ENCODE results near the gene RASSF8.
"Not testable (repeated sequence)": the region's sequence is repeated elsewhere in the genome, so short reads cannot be mapped to it uniquely, and the experiment has no call there.

Gene RASSF8

DNA sequence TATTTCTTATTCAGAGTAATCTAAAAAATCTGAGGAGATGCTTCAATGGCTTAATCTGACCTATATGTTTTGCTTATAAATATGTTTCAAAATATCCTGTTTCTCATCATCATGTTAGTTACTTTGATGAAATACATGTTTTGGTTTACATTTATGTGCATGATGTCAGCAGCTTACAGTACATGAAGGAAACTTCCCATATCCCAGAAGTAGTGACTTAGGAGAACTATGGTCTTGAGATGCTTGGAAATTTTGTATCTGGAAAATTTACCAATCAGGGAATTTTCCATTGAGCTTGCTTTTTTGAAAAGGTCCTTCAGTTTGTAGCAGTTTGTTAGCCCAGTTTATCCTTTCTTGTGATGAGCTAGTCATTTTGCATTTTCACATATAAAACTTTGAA lies 73.3 kb downstream of the RASSF8 start:
- no peak for DNase-seq

DNA sequence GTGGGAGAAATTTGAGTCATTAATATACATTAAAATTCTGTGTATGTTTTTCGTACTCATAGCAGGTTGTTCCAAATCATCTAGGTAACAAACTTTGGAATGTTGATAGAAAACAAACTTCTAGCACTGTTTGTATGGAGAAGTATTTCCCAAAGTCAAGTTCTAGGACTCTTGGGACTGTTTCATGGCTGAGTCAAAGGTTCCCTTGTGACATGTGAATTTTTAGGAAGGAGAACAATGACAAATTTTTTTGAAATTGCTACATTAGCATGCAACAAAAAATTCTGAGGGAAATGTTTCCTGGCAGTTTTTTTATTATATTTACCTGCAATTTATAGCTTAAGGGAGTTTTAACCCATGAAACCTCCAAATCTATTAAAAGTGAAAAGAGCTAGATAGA lies 73.8 kb downstream of the RASSF8 start:
- no peak for DNase-seq

DNA sequence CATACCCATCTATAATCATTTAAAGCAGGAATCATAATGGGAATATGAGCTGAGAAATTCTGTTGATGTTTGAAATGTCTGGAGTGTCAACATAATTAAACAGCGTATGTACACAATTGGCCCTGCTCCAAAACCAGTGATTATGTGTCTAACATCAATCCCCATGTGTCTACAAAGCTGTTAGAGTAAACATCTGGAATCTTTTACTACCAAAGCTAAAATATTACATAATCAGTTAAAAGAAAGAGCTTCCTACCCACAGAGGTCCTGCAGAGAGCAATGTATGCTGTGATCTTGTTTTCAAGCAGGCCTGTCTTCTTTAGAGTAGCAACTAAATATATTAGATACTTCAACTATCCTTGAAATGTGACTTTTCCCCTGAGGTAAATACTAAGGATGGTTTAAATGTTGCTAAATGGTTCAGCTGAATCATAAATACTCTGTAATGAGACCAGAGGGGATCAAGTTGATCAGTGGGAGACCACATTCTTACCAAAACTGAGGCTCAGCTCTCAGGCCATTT lies 74.3 kb downstream of the RASSF8 start:
- DNase-seq: no peak

DNA sequence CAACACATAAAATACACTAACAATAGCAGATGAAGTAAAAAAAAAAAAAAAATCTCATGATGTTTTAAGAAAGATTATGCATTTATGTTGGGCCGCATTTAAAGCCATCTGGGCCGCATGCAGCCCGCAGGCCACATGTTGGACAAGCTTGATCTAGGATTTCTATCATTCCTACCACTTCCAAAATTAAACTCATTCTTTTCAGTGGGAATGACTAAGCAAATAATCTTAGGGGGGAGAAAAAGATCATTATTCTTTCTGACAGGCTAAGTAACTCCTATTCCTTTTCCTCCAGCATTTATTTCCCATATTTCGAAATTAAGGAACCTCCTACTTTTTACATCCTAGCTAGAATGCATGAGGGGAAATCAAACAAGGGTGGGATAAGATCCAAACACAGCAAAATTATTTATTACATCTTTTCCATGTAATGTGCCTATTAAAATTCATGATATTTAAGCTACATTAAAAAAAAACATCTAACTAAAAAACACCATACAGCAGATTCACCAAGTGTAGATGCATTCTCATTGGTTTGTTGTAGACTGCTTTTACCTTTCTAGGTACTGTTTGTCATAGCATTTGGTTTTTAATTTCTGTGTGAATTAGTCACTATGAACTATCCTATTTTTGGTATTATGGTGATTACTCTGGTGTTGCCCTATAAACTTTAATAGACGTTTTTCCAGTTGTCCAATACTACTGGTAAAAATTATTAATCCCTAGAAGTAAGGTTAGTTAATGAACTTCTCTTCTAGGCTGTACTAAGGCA lies 76.1 kb downstream of the RASSF8 start:
- no peak for DNase-seq

DNA sequence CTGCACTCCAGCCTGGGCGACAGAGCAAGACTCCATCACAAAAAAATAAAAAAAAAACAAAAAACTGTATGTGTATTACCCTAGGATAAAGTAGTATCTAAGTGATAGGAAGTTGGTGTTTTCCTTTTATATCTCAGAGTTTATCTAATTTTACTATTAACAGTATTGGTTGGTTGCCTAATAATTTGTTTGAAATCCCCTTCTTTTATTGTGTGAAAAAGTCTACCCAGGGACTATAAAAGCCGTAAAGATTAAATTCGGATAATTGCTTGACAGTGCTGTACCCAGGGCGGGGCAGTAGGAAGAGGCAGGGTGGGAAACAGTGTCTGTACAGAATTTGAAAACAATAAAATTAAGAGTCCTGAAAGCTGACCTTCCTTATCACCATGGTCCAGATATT lies 78.4 kb downstream of the RASSF8 start:
- no peak for DNase-seq

DNA sequence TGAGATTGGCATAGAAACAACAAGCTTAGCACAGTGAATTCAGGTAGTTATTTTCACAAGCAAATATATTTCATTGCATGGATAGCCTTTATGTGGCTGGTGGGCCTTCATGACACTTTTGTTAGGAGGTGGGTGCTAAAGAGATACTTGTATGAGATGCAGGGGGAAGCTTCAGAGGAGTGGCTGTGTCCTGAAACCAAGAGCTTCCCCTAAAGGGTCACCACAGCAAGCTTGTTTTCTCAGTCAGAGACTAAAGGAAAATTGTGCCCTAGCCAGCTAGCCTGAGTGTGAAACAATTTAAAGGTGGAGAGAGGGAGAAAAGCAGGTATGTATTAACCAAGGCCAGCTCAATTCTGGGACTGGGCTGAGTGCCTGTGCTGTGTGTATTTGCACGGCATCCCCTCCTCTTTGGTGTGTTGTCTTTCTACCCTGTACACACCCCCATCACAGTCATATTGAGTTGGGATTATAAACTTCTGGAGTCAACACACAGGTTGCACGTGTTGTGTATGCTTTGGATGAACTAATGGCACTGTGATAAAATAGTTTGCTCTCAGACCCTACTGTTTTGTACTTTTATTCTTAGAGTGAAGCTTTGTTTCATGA lies 79.2 kb downstream of the RASSF8 start:
- no peak for DNase-seq

DNA sequence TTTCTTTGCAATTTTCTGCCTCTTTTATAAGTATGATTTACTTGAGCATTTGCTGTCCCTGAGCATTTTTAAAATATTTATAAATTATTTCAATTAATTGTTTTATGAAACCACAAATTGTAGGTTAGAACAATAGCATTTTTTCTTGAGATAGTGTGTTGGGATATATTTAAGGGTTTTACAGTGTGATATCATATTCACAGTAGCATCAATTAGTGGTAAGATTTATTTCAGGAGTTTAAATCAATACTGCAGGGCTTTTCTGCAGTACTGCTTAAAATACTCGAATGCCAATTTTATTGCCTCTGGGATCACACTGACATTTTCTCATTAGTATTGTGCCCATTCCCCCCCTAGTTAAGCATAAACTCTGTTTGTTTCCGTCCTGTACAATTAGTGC lies 84.2 kb downstream of the RASSF8 start:
- DNase-seq: no peak

DNA sequence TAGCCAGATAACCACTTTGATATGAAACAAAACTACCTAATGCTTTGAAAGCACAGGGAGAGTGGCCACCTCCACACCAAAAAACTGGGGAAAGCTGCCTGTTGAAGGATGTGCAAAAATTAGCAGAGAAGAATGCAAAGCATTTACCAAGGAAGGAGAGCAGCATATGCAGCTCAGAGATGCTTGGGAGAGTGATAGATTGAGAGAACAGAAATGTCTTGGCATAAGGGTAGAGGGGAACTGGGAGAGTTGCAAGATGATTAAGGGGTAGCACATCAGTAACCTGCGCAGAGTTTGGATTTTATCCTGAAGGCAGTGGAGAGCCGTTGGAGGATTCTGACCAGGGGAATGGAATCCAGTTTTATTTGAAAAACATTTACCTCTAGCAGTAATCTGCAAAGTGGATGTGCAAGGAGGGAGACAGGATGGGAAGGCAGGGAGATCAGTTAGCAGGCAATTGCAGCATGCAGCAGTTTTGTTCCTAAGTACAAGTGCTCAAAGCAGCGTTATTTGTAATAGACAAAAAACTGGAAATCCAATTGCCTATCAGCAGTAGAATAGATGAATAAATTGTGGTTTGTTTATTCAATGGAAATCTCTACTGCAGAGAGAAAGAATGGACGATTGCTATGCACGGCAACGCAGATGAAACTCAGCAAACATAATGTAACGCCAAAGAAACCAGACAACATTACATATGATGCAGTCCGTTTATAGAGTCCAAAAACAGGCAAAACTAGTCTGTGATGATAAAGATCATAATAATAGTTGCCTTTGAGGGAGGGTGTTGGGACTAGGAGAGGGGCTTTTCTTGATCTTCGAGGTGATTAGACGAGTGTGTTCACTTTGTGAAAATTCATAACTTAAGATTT lies 84.9 kb downstream of the RASSF8 start:
- no peak for DNase-seq

DNA sequence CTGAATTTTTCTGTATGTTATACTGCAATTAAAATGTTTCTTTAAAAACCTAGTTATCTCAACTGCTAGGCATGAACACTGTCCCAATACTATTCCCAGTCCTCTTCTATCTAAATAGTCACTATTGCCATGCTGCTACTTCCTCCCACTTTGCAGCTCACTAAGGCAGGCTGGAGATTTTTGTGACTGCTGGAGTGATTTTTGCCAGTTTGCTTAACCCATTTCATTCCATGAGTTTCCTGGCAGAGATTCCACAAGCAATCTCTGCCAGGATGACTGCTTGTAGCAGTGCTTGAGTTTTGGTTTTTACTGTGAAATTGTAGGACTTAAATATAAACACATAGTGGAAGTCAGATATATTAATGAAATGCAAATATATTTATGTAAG lies 85.5 kb downstream of the RASSF8 start:
- no peak for DNase-seq

DNA sequence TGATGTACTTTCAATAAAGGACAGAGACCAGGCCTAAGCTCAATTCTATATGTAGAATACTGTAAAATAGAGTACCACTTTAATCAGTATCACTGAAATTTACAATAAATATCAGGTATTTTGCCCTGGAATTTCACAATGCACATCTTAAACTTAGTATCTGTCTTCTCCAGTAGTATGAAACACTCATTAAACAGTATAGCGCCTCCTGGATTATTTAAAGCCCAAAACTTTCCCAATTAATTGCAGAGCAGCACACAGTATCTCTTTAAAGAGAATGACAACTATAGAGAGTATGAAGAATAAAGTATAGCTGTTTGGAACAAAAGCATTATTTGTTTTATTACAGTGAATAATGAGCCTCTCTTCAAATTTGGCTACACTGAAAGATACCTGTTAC lies 86.1 kb downstream of the RASSF8 start:
- DNase-seq: no peak

DNA sequence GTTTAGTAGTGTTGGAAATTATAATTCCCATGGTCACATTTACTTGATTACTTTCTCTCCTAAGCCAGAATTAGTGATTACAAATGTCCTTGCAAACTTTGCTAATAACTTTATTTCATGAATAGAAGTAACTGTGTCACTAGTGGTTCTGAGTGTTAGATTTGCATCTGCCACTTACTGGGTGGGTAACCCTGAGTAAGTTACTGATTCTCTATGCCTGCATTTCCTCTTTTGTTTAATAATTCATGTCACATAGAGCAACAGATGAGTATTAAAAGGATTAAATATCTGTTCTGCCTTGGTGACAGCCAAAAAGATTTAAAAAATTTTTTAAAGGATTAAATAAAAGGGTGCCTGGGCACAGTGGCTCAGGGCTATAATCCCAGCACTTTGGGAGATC lies 87.7 kb downstream of the RASSF8 start:
- no peak for DNase-seq

DNA sequence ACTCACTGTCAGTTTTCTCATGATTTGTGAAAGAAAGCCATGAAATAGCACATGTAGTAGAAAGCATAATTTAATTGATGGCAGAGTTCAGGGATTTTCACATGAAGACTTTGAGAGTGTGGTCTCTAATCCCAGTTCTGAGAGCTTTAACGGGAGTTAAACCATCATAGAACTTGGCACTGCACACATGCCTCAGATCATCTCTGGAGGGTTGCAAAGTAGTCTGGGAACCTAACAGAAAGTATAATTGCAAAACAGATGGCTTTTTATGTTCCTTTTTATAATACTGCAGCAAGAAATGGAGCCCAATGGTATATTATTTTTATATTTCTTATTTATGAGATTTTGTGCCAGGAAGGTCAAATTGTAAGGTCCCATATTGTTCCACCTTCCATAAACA lies 88.4 kb downstream of the RASSF8 start:
- DNase-seq: no peak

DNA sequence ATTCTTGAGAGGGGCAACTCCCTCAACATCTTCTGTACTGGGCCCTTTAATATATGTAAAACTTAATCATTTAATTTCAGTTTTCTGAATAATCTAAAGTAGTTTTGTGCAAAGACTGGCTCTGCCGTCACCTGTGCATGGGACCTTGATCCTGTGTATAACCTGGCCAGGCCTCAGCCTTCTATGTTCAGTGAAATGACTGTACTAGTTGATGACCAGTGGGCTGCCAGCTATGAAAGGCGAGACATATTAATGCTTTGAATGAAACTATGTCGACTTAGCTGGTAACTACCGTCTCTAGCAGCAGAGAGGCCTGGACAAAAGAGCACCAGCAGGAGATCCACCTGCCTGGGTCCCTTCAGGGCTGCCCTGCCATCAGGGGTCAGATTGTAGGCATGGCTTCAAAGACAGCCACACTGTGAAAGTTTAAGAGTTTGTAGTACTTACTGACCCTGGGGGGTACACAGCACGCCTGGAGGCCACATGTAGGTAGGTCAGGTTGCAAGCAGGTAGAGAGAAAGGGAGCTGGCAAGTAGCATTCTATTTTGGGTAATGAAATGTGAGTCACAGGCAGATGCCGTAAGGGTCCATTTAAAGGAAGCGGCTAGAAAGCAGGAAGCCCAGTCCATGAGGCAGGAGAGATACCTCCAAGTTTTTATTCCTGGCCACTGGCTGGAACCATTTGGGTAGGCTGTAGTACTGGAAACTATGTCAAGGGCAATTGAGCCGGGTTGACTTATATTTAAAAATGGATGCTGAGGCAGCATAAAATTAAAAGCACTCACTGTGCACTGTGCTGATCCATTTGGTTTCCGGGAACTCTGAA lies 89.1 kb downstream of the RASSF8 start:
- DNase-seq: no peak

DNA sequence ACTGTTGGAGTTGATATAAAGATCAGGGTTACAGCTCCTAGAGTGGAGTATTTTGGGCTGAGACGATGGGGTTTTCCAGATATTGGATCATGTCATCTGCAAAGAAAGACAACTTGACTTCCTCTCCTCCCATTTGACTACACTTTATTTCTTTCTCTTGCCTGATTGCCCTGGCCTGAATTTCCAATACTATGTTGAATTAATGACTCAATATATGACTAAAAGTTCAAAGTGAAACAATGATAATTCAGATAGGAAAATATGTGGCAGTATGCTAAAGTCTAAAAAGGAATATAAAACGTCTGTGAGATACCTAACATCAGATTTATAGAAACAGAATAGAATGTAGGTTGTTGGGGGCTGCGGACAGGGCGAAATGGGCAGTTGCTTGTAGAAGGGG lies 94.2 kb downstream of the RASSF8 start:
- no peak for DNase-seq

DNA sequence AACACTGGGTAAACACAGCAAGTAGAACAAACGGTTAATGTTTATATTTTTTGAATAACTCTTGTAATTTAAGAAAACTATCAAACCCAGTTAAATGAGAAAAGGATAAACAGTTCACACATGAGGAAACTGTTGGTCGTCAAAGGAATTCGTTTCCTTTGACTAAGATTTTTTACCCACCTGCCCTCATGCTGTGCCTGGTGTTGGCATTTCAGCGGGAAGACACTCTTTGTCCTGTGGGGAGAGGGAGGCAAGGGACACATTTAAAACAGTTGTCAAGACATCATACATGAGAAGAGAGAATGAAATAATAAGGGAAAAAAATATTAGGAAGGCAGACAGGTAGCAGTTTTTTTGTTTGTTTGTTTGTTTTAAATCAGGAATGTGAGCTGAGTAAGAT lies 95.9 kb downstream of the RASSF8 start:
- no peak for DNase-seq

DNA sequence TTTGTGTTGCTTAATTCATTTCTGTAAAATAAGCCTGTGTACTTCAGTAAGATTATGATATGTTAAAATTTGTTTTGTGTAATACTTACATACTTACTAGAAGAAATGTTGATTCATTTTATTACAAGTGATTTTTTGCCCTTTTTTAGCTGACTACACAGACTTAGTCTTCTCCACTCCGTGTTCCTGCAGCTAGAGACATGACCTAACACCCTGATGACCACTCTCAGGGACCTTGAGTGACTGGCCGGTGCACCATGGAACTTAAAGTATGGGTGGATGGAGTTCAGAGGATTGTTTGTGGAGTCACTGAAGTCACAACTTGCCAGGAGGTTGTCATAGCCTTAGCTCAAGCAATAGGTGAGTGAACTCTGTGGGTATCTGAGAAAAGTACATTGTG lies 96.6 kb downstream of the RASSF8 start:
- DNase-seq: no peak

DNA sequence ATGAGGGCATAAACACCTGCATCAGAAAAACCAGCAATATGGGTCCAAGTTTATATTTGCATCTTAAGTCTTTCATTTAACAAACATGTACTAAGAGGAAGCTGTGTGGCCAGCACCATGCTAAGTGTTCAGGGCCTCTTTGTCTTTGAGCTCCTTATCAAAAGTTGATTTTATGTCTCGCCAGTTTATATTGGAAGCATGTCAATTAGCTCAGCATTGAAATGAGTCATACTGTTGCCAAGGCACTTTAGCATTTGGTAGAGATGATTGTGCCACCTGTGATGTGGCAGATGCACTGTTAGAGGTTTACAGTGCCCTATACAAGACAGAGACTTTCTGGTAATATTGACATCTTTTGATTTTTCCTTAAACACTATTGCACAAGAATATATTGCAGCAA lies 97.9 kb downstream of the RASSF8 start:
- DNase-seq: no peak

DNA sequence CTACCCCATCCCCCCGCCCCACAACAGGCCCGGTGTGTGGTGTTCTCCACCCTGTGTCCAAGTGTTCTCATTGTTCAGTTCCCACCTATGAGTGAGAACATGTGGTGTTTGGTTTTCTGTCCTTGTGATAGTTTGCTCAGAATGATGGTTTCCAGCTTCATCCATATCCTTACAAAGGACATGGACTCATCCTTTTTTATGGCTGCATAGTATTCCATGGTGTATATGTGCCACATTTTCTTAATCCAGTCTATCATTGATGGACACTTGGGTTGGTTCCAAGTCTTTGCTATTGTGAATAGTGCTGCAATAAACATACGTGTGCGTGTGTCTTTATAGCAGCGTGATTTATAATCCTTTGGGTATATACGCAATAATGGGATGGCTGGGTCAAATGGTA lies 98.8 kb downstream of the RASSF8 start:
- not testable (repeated sequence) for DNase-seq

DNA sequence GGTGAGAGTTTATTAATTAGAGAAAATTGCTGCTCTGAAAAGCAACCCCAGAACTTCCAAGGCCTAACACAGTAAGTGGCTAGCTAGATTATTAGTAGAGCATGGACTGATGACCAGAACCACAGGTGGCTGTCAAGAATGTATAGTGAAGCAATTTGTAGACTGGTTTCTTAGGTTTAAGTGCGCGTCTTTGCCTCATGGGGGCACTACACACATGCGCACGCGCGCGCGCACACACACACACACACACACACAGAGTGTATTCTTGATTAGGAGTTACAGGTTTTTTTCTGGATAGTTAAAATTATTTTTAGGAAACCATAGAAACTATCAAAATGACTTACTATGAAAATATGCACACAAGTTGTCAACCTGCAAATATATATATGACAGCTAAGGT lies 99.8 kb downstream of the RASSF8 start:
- DNase-seq: no peak

DNA sequence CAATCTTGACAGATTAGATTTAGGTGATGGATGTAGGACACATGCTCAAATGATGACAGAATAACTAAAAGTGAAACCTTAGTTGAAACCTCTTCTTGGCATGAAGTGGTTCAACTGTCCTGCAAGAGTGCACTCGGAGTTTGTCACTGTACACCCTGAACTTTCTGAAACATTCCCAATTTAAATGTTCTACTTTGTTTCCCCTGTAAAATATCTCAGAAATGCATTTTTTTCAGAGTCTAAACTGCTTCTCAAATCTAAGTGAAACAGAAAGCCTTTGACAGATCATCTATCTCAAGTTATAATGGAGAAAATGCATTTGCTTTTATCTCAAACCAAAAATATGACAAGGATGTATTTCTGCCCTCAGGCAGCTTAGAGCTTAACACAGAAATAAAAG lies 100.3 kb downstream of the RASSF8 start:
- no peak for DNase-seq

DNA sequence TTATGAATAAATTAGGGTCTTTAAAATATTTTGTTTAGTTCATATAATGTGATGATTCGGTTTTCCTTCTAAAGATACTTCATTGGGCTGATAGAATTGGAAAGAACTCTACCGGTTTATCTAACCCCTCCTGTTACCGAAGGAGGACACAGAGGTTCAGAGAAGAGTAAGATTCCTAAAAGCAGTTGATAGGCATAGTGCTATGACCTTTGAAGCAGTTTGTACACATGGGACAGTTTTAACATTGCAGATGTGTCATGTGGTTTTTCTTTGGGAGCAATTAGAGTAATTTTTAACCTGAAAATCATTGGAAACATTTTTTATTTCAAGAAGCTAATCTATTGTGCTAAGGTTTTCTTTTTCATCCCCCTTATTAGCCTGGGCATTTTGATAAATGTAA lies 103.5 kb downstream of the RASSF8 start:
- DNase-seq: no peak

DNA sequence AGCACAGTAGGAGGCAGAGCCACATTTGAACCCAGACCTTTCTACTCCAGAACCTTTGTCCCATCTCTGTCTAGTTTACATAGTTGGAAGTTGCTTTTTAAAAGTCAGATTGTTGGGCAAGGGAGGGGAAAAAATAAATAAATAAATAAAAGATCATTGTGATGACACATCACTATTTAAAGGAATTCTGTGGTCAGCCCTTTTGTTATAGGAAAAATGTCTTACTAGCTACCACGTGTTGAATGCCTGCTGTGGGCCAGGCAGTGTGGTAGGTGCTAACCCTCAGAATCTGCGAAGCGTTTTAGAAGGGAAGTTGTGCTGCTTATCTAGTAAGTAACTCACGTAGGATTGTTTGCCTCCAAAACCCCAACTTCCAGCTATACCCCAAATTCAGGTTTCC lies 104.1 kb downstream of the RASSF8 start:
- DNase-seq: no peak

DNA sequence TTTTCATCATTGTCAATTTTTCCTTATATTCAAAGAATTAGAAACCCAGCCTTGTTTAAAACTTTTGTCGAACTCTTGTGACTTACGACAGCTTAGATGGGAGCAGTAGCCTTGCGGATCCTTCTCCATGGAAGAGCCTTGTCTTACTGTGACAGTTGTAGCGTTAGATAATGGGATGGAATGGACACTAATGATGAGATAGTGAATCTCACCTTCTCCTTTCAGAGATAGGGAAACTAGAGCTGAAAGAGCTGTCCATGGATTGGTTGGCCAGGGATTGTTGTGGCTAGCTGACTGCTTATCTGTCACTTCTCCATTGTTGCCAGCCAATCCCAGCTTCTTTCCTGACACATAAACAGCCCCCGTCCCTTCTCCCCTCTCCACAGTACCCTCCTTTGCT lies 107.0 kb downstream of the RASSF8 start:
- no peak for DNase-seq

Measured in activated CD4-positive, CD25-positive, alpha-beta regulatory T cell treated with anti-CD3 and anti-CD28 coated beads, Interleukin-2, amount 50 U/mL, for 72 hours (primary cell).